ENCODE results near the gene SLC25A21. TPM values are rescaled to one million over a fixed set of nuclear protein-coding genes. Genes with fewer than 3 reads are reported as not detected.

SLC25A21 gene
- total RNA-seq, 4 donors from 2014 or later: 0.39 to 3.3 (median 1.2) TPM

DNA sequence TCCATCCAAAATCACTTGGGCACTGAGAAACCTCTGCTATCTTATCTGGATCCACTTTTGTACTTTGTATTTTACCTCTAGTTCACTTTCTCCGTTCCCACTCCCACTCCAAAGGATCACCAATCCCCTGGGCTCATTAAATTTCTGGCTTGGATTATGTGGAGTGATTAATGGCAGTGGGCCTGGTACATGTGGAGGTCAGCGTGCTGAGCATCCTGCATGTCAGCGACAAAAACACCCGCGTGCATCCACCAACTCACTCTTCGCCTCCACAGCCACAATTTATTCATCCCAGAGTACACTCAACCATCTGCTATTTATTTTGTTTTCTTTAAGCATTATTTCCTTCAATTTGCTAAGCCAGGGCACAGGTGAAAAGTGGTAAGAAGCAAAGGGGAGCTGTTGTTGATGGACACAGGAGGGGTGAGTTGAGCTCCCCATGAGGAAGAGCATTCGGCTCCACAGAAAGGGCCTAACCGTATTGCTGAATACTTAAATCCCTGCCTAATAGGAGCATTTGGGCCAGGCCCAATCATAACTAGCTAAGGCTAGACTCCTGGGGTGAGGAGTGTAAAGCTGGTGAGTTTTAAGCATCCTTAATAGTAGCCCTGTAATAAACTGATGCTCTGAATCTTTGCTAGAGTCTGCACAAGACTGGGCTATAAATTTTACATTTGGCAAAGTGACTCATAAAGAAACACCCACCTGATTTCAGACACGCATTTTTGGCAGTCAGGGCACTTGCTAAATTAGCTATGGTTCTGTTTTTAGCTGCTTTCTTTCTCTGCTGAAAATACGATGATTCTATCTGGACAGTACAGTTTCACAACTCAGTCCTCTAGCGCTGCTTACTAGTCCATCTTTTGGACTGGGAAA, 137.8 kb downstream of the SLC25A21 start:
- 67% methylated on average over 11 of the region's 11 CpGs for WGBS
- TF ChIP-seq POLR2AphosphoS5 (IDR thresholded peaks at IDR 0.05) (no peak), POLR2A (IDR thresholded peaks at IDR 0.05; ENCODE audit: low read depth) (no peak)
- TF ChIP-seq, protein P1, sequence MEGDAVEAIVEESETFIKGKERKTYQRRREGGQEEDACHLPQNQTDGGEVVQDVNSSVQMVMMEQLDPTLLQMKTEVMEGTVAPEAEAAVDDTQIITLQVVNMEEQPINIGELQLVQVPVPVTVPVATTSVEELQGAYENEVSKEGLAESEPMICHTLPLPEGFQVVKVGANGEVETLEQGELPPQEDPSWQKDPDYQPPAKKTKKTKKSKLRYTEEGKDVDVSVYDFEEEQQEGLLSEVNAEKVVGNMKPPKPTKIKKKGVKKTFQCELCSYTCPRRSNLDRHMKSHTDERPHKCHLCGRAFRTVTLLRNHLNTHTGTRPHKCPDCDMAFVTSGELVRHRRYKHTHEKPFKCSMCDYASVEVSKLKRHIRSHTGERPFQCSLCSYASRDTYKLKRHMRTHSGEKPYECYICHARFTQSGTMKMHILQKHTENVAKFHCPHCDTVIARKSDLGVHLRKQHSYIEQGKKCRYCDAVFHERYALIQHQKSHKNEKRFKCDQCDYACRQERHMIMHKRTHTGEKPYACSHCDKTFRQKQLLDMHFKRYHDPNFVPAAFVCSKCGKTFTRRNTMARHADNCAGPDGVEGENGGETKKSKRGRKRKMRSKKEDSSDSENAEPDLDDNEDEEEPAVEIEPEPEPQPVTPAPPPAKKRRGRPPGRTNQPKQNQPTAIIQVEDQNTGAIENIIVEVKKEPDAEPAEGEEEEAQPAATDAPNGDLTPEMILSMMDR (IDR thresholded peaks at IDR 0.05): no peak
- peaks cover 0 to 19% (median 1%) of the 10 kb centered on the region in 4 donors for H3K4me1 ChIP-seq
- H3K27ac ChIP-seq (replicated peaks in 1 of 4): no peak overlapping the region
- no peaks in the 10 kb centered on the region for H3K27me3 ChIP-seq
- H3K9me3 ChIP-seq: no peaks in the 10 kb centered on the region
- DNase-seq (ENCODE audit: extremely low spot score): no peak
- no peak overlapping the region for H3K4me3 ChIP-seq
- H3K36me3 ChIP-seq: no peaks in the 10 kb centered on the region
- intact Hi-C loops (cut with DNase I): no loop called here

DNA sequence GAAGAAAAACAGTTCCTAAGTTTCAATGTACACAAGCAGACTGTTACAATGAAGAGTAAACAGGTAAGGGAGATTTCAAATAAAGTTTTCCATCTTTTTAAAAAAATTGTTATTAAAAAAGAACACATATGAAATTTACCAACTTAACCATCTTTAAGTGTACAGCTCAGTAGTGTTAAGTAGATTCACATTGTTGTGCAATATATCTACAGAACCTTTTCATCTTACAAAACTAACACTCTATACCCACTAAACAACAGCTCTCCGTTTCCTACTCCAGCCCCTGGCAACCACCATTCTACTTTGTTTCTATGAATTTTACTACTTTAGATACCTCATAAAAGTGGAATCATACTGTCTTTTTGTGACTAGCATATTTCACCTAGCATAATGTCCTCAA, 139.5 kb downstream of the SLC25A21 start:
- Histone ChIP-seq H3K27me3 (no peaks in the 10 kb centered on the region), H3K4me1 (peaks cover 0 to 19% (median 1%) of the 10 kb centered on the region in 4 donors), H3K27ac (replicated peaks in 1 of 4) (no peak overlapping the region), H3K4me3 (no peak overlapping the region), H3K9me3 (no peaks in the 10 kb centered on the region), H3K36me3 (no peaks in the 10 kb centered on the region)
- no peak for DNase-seq (ENCODE audit: extremely low spot score)
- TF ChIP-seq POLR2A (IDR thresholded peaks at IDR 0.05; ENCODE audit: low read depth): no peak
- no peak for TF ChIP-seq EP300 (IDR thresholded peaks at IDR 0.05)
- TF ChIP-seq, protein P1 (IDR thresholded peaks at IDR 0.05): no peak
- no peak for TF ChIP-seq POLR2AphosphoS5 (IDR thresholded peaks at IDR 0.05)
- 89% methylated on average over 1 of the region's 1 CpG for WGBS
- intact Hi-C loops (cut with DNase I): no loop called here

DNA sequence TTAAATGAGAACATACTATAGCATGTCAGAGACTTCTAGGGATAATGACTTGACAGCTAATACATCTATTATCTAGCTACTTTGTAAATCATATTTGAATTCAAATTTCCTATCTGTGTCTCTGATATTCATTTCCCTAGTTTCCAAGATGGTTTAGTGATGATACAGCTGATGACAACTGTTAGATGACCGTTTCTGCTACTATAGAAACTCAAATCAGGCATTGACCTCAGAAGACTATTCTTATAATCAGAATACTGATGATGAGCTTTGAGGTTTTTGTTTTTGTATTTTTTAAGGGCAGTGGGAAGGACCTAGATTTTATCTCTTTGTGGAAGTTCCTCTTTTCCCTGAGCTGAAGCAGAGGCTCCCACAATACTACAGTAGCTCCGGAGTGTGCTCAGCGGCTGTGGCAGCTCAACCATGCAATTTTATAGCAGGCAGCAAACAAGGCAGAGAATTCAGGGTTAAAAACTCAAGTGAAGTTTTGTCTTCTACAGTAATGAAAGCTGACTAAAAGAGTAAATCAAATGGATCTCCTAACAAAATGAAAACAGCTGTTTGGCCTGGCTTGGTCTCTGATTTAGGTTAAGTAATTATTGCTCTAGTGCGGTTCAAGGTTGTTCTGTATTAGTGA, 145.1 kb downstream of the SLC25A21 start:
- intact Hi-C loops (cut with DNase I): no loop called here
- H3K36me3 ChIP-seq: no peaks in the 10 kb centered on the region

DNA sequence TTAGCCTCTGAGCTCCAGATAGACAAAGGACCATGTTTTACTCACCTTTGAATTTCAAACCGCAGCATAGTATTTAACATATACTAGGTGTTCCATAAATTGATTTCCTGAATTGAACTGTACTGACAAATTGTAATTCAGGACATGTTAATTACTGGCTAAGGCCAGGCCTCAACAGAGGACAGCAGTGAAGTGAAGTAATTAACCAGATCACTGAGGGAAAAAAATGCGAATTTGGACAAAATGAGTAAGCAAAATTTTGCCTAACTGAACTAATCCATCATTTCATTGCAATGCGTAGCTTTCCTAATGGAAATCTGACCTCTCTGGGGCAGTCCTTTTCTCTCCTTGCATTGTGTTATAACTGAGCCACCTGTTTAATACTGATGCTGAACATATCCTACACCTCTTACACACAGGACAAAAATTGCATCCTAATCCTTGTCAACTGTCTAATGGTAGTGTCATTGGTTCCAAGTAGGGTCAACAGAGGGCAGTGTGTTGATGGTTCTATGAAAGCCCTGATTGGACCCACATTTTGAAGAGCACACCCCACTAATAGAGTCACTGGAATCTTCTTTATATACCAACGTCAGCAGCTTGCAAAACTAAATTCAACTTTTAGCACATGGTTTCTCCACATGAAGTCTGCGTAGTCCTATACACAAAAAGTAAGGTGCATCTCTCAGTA, 148.4 kb downstream of the SLC25A21 start:
- Histone ChIP-seq H3K9me3 (no peaks in the 10 kb centered on the region), H3K4me1 (no peaks in the 10 kb centered on the region), H3K27ac (replicated peaks in 1 of 4) (no peak overlapping the region), H3K36me3 (no peaks in the 10 kb centered on the region), H3K4me3 (no peak overlapping the region), H3K27me3 (no peaks in the 10 kb centered on the region)
- WGBS: 88% methylated on average over 5 of the region's 5 CpGs
- intact Hi-C loops (cut with DNase I): no loop called here
- no peak for TF ChIP-seq POLR2A (IDR thresholded peaks at IDR 0.05; ENCODE audit: low read depth)
- no peak for DNase-seq (ENCODE audit: extremely low spot score)

More for the DNA sequence above, 145.1 kb downstream of the SLC25A21 start:
- Histone ChIP-seq H3K27ac (replicated peaks in 1 of 4) (no peak overlapping the region), H3K4me3 (no peak overlapping the region), H3K9me3 (no peaks in the 10 kb centered on the region), H3K27me3 (no peaks in the 10 kb centered on the region), H3K4me1 (no peaks in the 10 kb centered on the region)
- TF ChIP-seq POLR2A (IDR thresholded peaks at IDR 0.05; ENCODE audit: low read depth) (no peak), POLR2AphosphoS5 (IDR thresholded peaks at IDR 0.05) (no peak), EP300 (IDR thresholded peaks at IDR 0.05) (no peak)
- TF ChIP-seq, protein P1 (IDR thresholded peaks at IDR 0.05): no peak
- WGBS: 74% methylated on average over 4 of the region's 4 CpGs
- DNase-seq (ENCODE audit: extremely low spot score): no peak

DNA sequence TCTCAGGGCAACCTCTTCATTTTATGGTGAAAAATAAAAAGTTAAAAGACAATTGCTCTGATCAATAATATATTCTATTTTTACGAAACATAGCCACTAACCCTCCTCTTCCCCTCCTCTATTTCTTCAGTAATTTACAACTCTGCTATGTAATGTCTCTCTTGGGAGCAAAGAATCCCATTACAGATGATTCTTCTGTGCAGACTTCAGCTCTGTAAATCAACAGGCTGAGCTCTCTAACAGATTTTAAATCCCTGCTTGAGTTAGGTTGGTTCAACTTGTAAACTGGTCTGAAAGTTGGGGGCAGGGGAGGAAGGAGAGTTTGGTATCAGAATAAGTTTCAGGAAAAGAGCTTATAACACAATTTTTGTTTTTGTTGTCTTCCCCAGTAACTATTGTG, 151.0 kb downstream of the SLC25A21 start:
- Histone ChIP-seq H3K36me3 (no peaks in the 10 kb centered on the region), H3K9me3 (no peaks in the 10 kb centered on the region), H3K4me3 (no peak overlapping the region), H3K27me3 (no peaks in the 10 kb centered on the region), H3K27ac (replicated peaks in 1 of 4) (no peak overlapping the region), H3K4me1 (no peaks in the 10 kb centered on the region)
- TF ChIP-seq POLR2AphosphoS5 (IDR thresholded peaks at IDR 0.05) (no peak), POLR2A (IDR thresholded peaks at IDR 0.05; ENCODE audit: low read depth) (no peak), EP300 (IDR thresholded peaks at IDR 0.05) (no peak)
- TF ChIP-seq, protein P1 (IDR thresholded peaks at IDR 0.05): no peak
- no peak for DNase-seq (ENCODE audit: extremely low spot score)
- 86% methylated on average over 1 of the region's 1 CpG for WGBS
- intact Hi-C loops (cut with DNase I): no loop called here
